T-helper 2 cell (primary cell): ENCODE results near the gene NIPAL3.

Source experiments
- DNase-seq, 5 experiments: peaks; one replicate each; pipeline versions ENCODE4 v3.0.0 to v3.0.0-alpha.2; 2012 to 2022
- total RNA-seq, 2 donors: gene quantifications; one replicate each; lab custom pipeline; 2026; lab: John Stamatoyannopoulos, UW

Gene NIPAL3
- total RNA-seq, result 39.9 to 78.0 reads per million in 2 donors

DNA sequence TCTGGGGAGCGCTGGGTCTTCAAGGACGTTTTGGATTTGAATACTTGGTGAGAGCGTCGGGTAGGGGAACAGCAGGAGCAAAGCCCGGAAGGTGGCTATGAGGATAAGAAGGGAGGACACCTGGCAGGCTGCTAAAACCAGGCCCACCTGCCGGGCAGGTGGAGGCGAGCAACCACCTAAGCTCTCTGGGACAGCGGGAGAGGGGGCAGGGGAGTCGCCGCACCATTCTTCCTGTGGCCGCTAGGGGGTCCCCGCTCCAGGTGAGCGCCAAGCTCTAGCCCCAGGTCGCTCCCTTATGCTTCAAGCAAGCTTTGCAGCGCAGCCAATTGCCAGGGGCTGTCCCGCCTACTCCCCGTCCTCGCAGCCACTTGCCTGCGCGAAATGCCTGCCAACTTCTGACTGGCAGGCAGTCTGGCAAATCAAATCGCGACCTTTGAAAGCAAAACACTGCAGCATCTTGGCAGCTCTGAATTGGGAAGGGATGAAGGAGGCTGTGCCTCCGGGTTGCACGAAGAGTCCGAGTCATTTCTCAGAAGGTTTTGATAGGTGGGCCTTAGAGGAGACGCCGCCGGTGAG, at the start of gene NIPAL3:
Gene NIPAL3 (plus strand): TSS at position 469 of the 576 bp plus-strand sequence. CDS start 3,746 bp downstream, outside the sequence.
- peak; percentile 88 to 100 (median 96) for DNase-seq

DNA sequence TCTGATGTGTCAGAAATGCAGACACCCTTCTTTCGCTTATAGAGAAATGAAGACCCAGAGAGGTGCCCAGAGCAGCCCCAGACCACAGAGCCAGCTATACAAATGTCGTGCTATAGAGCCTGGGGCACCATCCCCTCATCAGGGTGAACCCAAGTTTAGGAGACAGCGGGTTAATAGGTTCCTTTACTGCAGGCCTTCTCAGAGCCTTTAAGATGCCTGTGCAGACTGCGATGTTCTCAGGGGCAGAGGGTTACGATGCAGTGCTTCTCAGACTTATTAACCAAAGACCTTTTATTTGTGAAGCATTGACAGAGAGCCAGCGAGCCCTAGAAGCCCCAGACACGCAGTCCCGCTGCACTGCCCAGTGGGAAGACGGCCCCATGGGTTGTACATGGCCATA, 48.9 kb upstream of the NIPAL3 start:
- no peak for DNase-seq

DNA sequence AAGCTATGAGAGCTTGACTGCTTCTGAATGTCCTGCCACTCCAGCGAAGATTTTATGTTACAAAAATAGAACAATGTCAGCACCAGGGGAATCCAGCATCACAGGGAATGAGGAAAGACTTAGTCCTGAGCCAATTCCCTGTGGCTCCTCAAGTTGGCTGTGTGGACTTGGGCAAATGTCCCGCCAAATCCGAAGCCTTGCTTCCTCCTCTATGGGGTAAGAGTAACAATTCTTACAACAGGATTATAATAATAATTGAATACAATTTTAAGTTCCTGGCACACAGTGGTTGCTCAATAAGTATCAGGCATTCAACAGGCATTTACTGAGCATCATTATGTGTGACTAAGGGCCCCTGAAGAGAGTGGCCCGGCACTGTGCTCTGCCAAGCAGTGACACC, 46.4 kb upstream of the NIPAL3 start:
- DNase-seq, result no peak

DNA sequence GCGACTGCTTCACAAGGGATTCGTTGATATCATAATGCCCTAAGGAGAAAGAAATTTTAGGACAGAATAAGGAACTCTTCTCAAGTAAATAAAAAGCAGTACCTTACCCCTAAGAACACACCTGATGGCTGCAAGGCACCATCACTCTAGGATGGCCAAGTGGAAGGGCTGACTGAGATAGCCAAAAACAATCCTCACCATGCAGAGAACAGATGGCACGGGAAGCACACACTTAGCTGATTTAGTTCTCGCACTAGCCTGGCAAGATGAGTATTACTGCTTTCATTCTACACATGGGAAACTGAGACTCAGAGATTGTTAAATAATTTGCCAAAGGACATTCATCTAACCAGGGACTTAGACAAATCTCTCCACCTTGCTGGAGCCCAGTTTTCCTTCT, 45.8 kb upstream of the NIPAL3 start:
- DNase-seq, result no peak

DNA sequence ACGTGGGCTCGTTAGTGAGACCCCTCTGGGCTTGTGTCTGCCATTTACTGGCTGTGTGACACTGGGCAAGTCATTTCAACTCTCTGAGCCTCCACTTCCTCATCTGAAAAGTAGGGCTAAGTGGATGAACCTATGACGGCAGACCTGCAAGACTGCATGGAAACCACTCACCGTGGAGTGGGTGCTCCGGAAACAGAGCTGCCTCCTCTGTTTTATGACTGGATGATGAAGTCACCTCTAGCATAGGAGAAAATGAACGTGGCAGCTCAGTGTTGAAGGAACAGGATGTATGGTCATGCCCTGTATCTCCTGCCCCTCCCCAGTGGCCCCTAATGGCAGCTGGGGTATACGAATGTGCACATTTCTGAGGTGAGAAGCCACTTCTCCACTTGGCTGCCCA, 42.6 kb upstream of the NIPAL3 start:
- no peak for DNase-seq

DNA sequence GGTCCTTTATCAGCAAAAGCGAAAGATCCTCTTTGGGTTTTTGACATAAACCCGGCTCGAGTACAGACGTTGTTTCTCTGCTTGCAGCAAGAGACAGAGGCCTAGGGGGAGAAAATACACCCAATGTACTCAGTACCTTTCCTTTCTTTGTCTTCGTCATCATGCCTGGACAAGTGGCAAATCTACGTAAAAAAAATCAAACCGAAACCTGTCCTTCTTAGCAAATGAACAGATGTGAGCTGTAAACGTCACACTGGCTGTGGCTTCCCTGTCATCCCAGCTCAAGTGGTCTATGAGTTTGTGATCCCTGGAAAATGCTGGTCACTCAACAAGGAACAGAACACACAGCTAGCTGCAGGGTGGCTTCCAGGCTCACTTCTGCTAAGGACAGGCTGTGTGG, 41.9 kb upstream of the NIPAL3 start:
- DNase-seq, result no peak

DNA sequence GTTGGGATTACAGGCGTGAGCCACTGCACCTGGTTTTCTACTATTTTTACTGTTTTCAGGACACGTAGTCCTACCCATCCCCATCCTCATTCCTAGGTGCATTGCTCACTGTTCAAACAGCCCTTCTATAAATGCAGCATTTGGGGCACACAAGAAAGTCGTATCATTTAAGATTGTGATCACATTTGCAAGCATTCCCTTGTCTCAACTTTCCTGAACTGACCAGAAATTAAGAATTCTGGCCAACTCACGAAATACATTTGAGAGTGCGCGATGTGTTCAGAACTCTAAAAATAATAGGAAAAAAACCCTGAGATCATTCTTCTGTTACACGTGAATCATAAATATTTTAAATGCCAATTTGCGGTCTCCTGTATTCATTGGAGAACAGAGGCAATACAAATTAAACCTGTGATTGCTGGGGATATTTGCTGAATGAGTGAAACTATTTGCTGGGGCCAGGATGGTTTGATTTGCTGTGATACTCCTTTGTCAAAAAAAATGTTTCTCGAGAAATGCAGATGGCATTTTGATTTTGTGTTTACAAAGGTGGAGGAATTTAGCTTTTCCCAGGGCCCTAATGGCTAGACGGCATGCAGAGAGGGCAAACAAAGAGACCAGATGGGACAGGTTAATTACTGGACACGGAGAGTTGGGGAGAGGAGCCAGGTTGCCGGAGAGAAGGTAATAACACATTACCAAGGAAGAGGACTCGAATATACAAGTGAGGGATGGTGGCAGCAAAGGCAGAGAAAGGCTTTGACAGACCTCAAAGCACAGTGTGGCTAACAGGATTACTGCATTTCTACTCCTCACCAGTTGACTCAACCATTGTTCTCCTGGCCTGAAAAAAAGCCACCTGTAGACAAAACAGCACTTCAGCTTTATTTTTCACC, 40.5 kb upstream of the NIPAL3 start:
- no peak for DNase-seq

DNA sequence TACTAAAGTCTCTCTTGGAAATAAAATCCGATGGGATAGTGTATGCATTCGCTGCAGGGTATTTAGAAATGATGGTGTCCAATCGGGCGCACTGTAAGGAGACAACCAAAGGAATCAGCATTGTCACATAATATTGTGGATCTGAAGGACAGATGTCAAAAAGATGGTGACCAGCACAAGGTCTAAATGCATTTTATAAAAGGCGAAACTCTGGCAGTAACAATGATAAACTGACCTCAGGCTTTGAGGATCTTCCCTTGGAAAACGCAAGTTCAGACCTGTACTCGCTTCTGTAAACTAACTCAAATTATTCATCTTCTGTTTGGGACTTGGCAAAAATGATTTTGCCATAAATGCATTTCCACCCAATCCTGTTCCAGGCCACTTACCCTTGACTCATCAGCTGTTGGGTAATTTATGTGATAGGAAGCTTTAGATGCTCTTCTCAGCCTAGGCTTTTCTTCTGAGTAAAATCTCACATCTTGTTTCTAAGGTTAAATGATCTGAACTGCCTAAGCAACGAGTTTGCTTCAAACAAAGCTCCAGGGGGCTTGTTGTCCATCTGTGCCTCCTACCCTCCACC, 35.8 kb upstream of the NIPAL3 start:
- no peak for DNase-seq

DNA sequence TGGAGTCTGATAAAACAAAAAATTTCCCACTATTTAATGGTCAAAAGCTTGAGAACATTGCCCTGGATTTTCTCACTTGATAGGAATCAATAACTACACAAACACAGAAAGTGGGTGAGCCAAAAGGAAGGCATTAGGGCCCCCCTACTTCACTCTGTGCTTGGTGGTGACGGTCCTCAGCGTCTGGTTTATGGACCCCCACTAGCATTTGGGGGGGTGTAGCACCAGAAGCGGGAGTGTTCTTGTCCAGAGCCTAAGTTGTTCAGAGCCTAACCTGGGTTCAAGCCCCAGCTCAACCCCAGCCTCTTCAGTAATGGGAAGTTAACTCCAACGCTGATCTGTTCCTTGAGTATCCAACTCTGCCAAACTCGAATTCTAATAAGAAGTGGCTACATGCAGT, 35.1 kb upstream of the NIPAL3 start:
- DNase-seq, result no peak

DNA sequence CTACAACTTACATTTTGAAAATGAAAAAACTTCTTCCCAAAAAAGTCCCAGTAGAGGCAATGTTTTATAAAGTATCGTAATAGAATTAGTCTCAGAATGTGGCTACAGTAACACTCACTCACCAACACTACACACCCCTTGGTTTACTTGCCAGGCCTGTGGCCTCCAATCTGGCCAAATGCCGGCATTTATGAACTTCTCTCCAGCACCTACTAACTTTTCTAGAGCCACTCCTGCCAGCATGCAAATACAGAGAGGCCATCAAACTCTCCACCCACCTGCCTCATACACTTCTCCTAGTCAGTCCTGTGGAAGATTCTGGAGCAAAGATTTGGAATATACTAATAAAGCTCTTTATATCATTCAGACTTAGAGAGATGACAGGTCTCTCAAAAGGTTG, 34.3 kb upstream of the NIPAL3 start:
- no peak for DNase-seq

DNA sequence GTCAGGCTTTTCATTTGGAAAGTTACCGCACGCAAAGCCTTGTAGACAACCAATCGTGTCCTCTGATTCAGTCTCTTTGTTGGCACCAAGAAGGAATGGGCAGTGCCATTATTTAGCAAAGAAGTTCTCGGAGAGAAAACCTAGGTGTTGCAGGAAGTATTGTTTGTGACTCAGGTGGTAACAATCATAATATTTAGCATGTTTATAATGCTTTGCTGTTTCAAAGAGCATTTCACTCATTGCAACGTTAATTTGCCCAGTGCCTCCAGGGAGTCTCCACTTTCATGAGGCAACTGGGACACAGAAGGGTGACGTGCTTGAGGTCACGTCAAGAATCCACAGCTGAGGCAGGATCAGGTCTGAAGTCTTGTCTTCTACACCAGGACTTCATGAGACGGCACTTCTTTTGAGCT, 33.4 kb upstream of the NIPAL3 start:
- no peak for DNase-seq

DNA sequence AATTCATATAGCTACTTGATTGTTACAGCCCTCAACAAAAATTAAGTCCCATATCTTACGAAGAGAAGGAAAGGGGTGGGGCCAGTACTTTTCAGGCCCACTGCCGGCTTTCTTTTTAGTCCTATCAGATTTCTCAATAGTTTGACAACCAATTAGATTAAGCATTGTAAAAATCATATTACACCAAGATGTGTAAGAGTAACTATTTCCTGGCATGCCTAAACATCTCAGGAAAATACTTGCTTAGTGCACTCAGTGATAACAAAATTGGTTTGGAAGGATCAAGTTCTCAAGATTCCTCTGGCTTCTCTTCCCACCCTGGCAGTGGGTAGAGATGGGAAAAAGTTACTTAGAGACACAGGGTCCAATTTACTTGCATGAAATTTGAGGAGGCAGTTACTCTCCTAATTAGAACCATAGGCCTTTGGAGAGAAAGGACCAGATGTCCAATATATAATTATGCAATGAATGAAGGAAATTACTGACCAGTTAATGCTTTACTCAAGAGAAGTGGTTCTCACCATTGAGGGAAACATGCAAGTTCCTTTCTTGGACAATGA, 32.1 kb upstream of the NIPAL3 start:
- no peak for DNase-seq

DNA sequence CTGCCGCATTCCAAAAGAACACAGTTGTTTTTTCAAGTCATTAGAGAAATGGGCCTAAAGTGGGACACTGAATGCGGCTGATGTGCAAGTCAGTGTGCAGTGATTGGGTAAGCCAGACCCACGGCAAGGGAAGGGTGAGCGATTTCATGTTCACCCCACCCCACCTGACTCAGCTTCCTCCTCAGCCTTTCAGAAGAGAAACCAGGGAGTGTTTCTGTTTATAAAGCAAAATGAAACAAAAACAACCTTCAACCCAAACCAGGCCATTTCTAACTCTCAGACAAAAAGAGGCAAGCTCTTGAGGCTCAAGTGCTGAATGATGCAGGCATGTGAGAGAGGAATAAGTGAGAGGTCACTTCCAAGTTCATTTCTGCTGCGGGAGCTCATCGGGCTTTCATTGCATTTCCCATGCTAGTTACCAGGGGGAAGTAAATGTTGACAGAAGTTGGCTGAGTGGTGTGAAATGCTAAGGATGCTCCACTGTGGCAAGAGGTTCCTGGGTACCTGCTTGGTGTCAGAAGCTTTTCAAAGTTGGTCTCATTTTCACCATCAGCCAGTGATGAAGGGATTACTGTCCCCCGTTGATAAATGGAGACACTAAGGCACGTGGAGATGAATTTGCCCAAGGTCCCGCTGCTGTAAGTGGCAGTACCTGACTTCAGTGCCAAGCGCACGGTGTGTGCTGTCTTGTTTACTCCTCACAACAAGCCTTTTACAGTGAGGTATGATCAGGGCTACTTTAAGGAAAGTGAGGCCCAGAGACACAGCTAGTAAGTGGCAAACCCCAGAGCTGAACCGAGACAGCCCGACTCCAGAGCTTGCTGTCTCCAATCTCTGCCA, 31.1 kb upstream of the NIPAL3 start:
- peak in 2 of 5 experiments; percentile 7 to 75 for DNase-seq

DNA sequence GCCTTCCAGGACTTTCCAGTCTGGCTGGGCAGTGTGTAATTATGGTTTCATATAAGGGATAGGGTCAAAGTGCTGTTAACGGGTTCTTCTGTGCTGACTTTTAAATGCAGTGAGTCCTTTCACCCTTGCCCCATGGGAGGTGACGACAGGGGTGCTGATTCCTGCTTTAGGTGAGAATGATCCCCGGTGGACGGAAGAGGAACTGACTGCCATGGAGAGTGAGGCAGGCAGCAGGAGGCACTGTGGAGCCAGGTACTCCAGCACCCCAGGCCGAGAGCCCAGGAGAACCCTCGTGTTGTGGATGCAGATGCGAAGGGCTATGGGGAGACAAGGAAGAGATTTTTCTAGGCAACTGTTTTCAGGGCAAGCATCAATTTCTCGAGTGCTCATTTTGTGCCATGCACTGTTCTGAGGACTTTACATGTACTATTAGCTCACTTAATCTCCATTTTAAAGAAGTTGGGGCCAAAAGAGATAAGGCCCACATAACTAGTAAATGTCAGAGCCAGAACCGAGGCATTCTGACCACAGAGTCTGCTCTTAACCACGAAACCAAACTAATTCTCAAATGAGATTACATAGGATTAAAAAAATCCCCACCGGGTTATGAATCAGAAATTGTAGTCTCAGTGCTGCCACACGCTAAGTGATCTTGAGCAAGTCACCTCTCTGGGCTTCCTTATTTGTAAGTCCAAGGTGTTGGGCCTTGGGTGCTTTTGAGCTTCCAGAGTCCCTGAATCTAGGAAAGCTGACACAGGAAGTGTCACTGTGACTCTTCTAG, 30.3 kb upstream of the NIPAL3 start:
- peak in 2 of 5 experiments; percentile 15 to 61 for DNase-seq

DNA sequence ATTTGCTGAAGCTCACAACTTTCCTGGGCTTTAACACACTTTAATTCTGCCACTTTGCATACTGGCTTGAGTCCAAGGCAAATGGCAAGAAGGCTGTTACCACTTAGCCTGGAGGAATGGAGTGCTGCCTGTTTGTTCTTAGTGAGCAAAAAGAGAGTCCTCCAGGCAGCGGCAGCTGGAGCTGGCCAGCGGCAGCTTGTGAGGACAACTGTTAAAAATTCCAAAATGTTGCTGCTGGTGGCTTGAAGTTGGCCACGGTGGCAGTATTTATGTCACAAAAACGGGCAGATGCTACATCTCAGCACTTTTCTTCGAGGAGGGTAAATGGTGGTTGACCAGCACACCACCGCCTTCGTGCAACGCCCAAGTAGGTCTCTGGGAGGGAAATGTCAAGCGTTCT, 29.4 kb upstream of the NIPAL3 start:
- no peak for DNase-seq

DNA sequence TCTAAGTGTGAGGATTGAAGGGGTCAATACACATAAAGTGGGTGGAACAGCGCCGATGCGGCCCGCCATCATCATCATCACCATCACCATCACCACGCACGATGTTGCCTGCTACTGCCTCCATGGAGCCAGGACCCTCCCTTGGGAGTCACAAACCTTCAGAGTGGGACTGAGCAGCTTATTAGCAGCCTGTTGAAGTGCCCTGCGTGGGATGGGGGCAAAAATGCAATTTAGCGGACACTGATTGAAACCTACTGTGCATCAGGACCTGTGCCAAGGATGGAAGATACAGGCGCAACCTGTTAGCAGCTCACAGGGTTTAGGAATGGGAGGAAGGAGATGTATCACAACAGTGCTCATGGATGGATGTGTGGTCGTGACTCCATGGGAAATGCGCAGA, 28.7 kb upstream of the NIPAL3 start:
- DNase-seq, result no peak

DNA sequence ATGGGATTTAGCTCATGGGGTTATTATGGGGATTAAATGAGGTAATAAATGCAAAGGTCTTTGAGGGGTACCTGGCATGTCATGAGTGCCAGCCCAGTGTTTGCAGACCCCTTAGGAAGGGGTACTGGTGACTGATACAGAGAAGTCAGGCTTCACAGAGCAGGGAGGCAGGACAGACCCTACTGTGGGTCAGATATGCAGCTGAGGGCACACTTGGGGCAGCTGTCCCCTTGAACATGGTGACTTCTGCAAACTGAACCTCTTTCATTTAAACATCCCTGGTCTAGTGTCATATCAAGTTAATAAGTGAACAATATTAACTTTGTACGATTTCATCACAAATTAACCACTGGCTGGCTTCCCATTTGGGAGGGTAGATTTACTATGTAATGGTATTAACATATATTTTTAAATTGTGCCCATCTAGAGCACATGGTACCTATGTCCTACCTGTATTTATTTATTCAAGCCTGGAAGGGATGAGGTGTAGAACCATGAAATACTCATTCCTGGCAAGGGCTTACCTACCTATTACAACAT, 27.9 kb upstream of the NIPAL3 start:
- DNase-seq, result no peak

DNA sequence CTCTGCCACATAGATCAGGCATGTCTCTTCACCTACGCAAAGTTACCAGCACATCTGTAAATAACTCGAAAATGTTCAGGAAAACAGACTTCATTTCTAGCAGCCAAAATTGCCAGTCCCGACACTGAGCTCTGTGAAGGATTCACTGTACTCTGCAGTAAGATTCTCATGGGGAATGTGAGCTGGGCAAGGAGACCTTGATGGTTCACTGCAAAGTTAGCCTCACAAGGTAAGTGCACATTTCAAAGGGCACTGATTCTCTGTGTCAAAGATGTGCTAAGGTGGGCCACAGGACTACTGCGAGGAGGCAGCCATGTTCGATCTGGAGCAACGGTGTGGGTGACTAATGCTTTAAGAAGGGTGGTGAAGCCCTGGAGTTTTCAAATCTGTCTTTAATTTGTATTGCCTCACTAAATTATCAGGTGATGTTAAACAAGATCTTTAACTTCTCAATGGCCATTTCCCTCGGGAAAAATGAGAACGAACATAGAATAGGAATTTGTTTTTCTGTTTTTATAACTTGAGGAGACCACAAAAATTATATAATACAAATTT, 27.2 kb upstream of the NIPAL3 start:
- no peak for DNase-seq

DNA sequence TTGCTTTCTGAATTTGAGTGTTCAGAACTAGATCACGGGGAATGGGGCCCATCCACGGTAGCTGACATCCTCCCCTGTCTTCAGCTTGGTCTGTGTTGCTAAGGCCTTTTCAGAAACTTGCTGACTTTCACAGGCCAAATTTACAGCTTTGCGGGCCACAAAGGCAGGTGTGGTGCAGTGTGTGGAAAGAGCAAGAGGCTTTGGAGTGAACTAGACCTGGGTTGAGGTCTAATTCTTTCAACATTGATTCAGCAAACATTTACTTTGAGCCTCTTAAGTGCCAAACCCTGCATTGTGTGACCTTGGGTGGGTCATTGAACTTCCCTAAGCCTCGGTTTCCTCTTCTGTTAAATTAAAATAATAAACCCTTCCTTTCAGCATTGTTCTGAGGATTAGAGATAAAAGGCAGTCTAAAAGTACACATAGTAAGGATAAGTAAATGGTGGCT, 26.3 kb upstream of the NIPAL3 start:
- no peak for DNase-seq

DNA sequence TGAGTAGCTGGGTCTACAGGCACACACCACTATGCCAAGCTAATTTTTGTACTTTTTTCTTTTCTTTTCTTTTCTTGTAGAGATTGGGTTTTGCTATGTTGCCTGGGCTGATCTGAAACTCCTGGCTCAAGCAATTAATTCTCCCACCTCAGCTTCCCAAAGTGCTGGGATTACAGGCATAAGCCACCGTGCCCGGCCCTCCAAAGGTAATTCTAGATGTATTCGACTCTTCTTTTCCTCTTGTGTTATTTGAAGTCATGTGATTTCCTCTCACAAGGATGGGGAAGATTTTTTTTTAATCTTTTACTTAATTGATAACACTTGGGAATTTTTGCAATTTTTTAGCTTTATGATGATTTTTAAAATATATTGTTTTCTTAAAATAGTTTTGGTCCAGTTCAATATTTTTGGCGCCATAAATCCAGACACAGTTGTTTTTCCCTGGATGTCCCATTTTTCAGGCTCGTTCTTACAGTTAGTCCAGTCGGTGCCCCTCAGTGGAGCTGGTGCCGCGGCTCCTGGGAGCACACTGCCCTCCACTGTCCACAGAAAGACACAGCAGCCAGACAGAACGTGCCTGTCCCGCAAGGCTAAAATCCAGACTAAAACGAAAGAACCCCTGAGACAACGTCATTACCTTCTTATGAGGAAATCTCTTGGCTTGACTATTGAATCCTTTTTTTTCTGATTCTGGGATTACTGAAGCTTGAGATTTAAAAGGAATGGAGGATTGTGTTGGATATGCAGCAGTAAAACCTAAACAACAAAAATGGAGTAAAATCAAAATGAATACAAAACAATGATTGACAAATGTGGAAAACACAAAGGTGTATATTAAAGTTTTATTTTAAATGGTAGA, 24.4 kb upstream of the NIPAL3 start:
- peak in 4 of 5 experiments; percentile 56 to 82 (median 60) for DNase-seq
